ENCODE measurements around the gene PNPLA7. TPM values are rescaled to one million over a fixed set of nuclear protein-coding genes. Genes with fewer than 3 reads are reported as not detected.
A peak's percentile ranks its signal among the peaks of the same experiment; 100 is the strongest.
"Not testable (repeated sequence)": the region's sequence is repeated elsewhere in the genome, so short reads cannot be mapped to it uniquely, and the experiment has no call there.

The PNPLA7 gene
- total RNA-seq, 4 donors from 2014 or later, result 16.0 to 95.4 (median 24.9) TPM

- Histone ChIP-seq H3K36me3 (peaks cover 0 to 4% (median 0%) of the 10 kb centered on the region in 4 donors), H3K4me3 (no peak overlapping the region), H3K27me3 (no peaks in the 10 kb centered on the region), H3K9me3 (no peaks in the 10 kb centered on the region), H3K4me1 (no peaks in the 10 kb centered on the region), H3K27ac (no peak overlapping the region)
- TF ChIP-seq POLR2AphosphoS5 (IDR thresholded peaks at IDR 0.05) (no peak), CTCF (IDR thresholded peaks at IDR 0.05) (no peak), EP300 (IDR thresholded peaks at IDR 0.05; ENCODE audit: low read depth) (no peak), POLR2A (IDR thresholded peaks at IDR 0.05) (no peak)
- intact Hi-C loops (cut with DNase I; ENCODE audit: low total_unique reads) (no loop called here), in situ Hi-C loops (cut with MboI; ENCODE audit: low pct_ligation_motif_present in 1 of 4, low pct_unique_long_range_greater_than_20kb in 1 of 4, low sequenced_read_pairs in 3 of 4) (no loop called here)
- no peak for DNase-seq
- WGBS, 2 donors (ENCODE audit: low coverage in 1 of 2), result 90 to 92% methylated on average over 10 to 18 of the region's 20 CpGs
Observed at GRCh38 chr9:137542486-137542885, 7.7 kb downstream of the PNPLA7 start.

- H3K4me3 ChIP-seq, result no peak overlapping the region
- intact Hi-C loops (cut with DNase I; ENCODE audit: low total_unique reads), result no loop called here
- no peak overlapping the region for H3K27ac ChIP-seq
- H3K9me3 ChIP-seq, result no peaks in the 10 kb centered on the region
- in situ Hi-C loops (cut with MboI; ENCODE audit: low pct_ligation_motif_present in 1 of 4, low pct_unique_long_range_greater_than_20kb in 1 of 4, low sequenced_read_pairs in 3 of 4), result no loop called here
- TF ChIP-seq POLR2AphosphoS5 (IDR thresholded peaks at IDR 0.05) (no peak), CTCF (IDR thresholded peaks at IDR 0.05) (no peak), EP300 (IDR thresholded peaks at IDR 0.05; ENCODE audit: low read depth) (no peak), POLR2A (IDR thresholded peaks at IDR 0.05) (no peak)
- WGBS, 2 donors (ENCODE audit: low coverage in 1 of 2), result 88% methylated on average over 18 of the region's 18 CpGs; no CpG with 5 or more reads in 1 of the 2 donors
- no peaks in the 10 kb centered on the region for H3K27me3 ChIP-seq
- peaks cover 0 to 4% (median 0%) of the 10 kb centered on the region in 4 donors for H3K36me3 ChIP-seq
- DNase-seq, result no peak
- peaks cover 0 to under 1% (median 0%) of the 10 kb centered on the region in 4 donors for H3K4me1 ChIP-seq
Observed at GRCh38 chr9:137540536-137540935, 9.7 kb downstream of the PNPLA7 start.

- Histone ChIP-seq H3K27ac (no peak overlapping the region), H3K4me1 (peaks cover 3 to 12% (median 7%) of the 10 kb centered on the region in 4 donors), H3K27me3 (no peaks in the 10 kb centered on the region), H3K4me3 (no peak overlapping the region), H3K9me3 (no peaks in the 10 kb centered on the region), H3K36me3 (peaks cover 0 to under 1% (median 0%) of the 10 kb centered on the region in 4 donors)
- WGBS, 2 donors (ENCODE audit: low coverage in 1 of 2), result 98% methylated on average over 14 of the region's 16 CpGs; no CpG with 5 or more reads in 1 of the 2 donors
- intact Hi-C loops (cut with DNase I; ENCODE audit: low total_unique reads), result no loop called here
- TF ChIP-seq CTCF (IDR thresholded peaks at IDR 0.05) (no peak), EP300 (IDR thresholded peaks at IDR 0.05; ENCODE audit: low read depth) (no peak), POLR2AphosphoS5 (IDR thresholded peaks at IDR 0.05) (no peak), POLR2A (IDR thresholded peaks at IDR 0.05) (no peak)
- DNase-seq, result no peak
- in situ Hi-C loops (cut with MboI; ENCODE audit: low pct_ligation_motif_present in 1 of 4, low pct_unique_long_range_greater_than_20kb in 1 of 4, low sequenced_read_pairs in 3 of 4), result no loop called here
Observed at GRCh38 chr9:137538058-137538457, 12.1 kb downstream of the PNPLA7 start.

GRCh38 chr9:137536594-137537131 lies 13.5 kb downstream of the PNPLA7 start:
- H3K4me1 ChIP-seq, result peaks cover 3 to 12% (median 7%) of the 10 kb centered on the region in 4 donors
- H3K9me3 ChIP-seq; DNase-seq; in situ Hi-C loops (cut with MboI; ENCODE audit: low pct_ligation_motif_present in 1 of 4, low pct_unique_long_range_greater_than_20kb in 1 of 4, low sequenced_read_pairs in 3 of 4); H3K27ac ChIP-seq; H3K4me3 ChIP-seq; H3K36me3 ChIP-seq; H3K27me3 ChIP-seq; intact Hi-C loops (cut with DNase I; ENCODE audit: low total_unique reads): not testable (repeated sequence)
- WGBS, 2 donors (ENCODE audit: low coverage in 1 of 2), result 64 to 89% methylated on average over 7 to 16 of the region's 16 CpGs

GRCh38 chr9:137535120-137535428 lies 15.1 kb downstream of the PNPLA7 start:
- no peaks in the 10 kb centered on the region for H3K9me3 ChIP-seq
- H3K4me1 ChIP-seq, result peaks cover 3 to 12% (median 7%) of the 10 kb centered on the region in 4 donors
- intact Hi-C loops (cut with DNase I; ENCODE audit: low total_unique reads), result no loop called here
- peak overlapping the region in 1 of 4 donors; percentile 22 for H3K27ac ChIP-seq
- no peaks in the 10 kb centered on the region for H3K27me3 ChIP-seq
- in situ Hi-C loops (cut with MboI; ENCODE audit: low pct_ligation_motif_present in 1 of 4, low pct_unique_long_range_greater_than_20kb in 1 of 4, low sequenced_read_pairs in 3 of 4), result no loop called here
- DNase-seq, result no peak
- no peak overlapping the region for H3K4me3 ChIP-seq
- H3K36me3 ChIP-seq, result no peaks in the 10 kb centered on the region
- no peak for TF ChIP-seq EP300 (IDR thresholded peaks at IDR 0.05; ENCODE audit: low read depth)
- TF ChIP-seq CTCF (IDR thresholded peaks at IDR 0.05), result peak in 1 of 5 experiments; percentile 7

Measured in transverse colon (tissue), 4 donors.